Common myeloid progenitor, CD34-positive (primary cell): Measurements from ENCODE around the gene PSENEN.
"Not testable (repeated sequence)": the region's sequence is repeated elsewhere in the genome, so short reads cannot be mapped to it uniquely, and the experiment has no call there.

Experiments
- CTCF ChIA-PET: fragments of 350-600 bp; sonication (Branson Sonifier 250); formaldehyde crosslinking; loops from one replicate; lab custom pipeline; 2021; ENCODE audit warnings: antibody characterized with exemption; lab: Charles Lee
- POLR2A ChIA-PET: fragments of 350-600 bp; sonication (Branson Sonifier 250); formaldehyde crosslinking; loops from one replicate; lab custom pipeline; 2021; ENCODE audit warnings: antibody characterized with exemption; lab: Charles Lee
- DNase-seq, 3 donors: peaks; one replicate each; pipeline versions ENCODE4 v3.0.0 to v3.0.0-alpha.2; 2013
- H3K27ac ChIP-seq, 2 experiments: 1 replicate in 1 of 2; 2 replicates in 1 of 2; pipeline ENCODE4 v1.7.0; 2013; ENCODE audit warnings: inconsistent platforms in 2 of 2, low read length in 2 of 2, mild to moderate bottlenecking in 2 of 2, low read depth in 1 of 2, moderate library complexity in 1 of 2; ENCODE audit not compliant: severe bottlenecking in 2 of 2, insufficient read depth in 1 of 2, poor library complexity in 1 of 2
- H3K27me3 ChIP-seq, 5 experiments: replicated peaks in 2 of 5; 1 replicate in 3 of 5; 2 replicates in 2 of 5; pipeline versions ENCODE4 v1.6.1 to v1.7.0; 2013; ENCODE audit warnings: low read length in 4 of 5, mild to moderate bottlenecking in 2 of 5, moderate library complexity in 2 of 5, inconsistent platforms in 1 of 5; ENCODE audit not compliant: insufficient read depth in 5 of 5, control insufficient read depth in 4 of 5
- H3K36me3 ChIP-seq, 4 experiments: 1 replicate in 2 of 4; 2 replicates in 2 of 4; pipeline versions ENCODE4 v1.6.1 to v1.7.0; 2013; ENCODE audit warnings: low read length in 3 of 4, control low read depth in 1 of 4, mild to moderate bottlenecking in 1 of 4; ENCODE audit not compliant: control insufficient read depth in 4 of 4, insufficient read depth in 4 of 4
- H3K4me1 ChIP-seq, 4 experiments: 1 replicate in 3 of 4; 2 replicates in 1 of 4; pipeline versions ENCODE4 v1.6.1 to v1.7.1; 2013; ENCODE audit warnings: low read length in 3 of 4, mild to moderate bottlenecking in 3 of 4, control low read depth in 1 of 4, inconsistent platforms in 1 of 4, moderate library complexity in 1 of 4; ENCODE audit not compliant: control insufficient read depth in 4 of 4, insufficient read depth in 4 of 4; ENCODE audit errors: control extremely low read depth in 1 of 4
- H3K4me3 ChIP-seq, 7 experiments: 1 replicate in 4 of 7; 2 replicates in 3 of 7; pipeline versions ENCODE4 v1.5.1 to v1.7.0; 2013; ENCODE audit warnings: mild to moderate bottlenecking in 7 of 7, low read length in 6 of 7, moderate library complexity in 6 of 7, inconsistent platforms in 2 of 7, low read depth in 2 of 7, control low read depth in 1 of 7; ENCODE audit not compliant: insufficient read depth in 4 of 7, control insufficient read depth in 1 of 7; ENCODE audit errors: extremely low read depth in 1 of 7
- H3K9me3 ChIP-seq, 5 experiments: 1 replicate in 4 of 5; 2 replicates in 1 of 5; pipeline versions ENCODE4 v1.6.1 to v1.7.1; 2013; ENCODE audit warnings: low read length in 4 of 5, mild to moderate bottlenecking in 2 of 5, inconsistent platforms in 1 of 5, low read depth in 1 of 5, moderate library complexity in 1 of 5; ENCODE audit not compliant: control insufficient read depth in 4 of 5, insufficient read depth in 2 of 5; ENCODE audit errors: control extremely low read depth in 1 of 5
- WGBS: methylation state at CpG from one replicate; pipeline ENCODE4 v1.1.5; 2013; ENCODE audit not compliant: insufficient coverage; 5-methylcytosine and 5-hydroxymethylcytosine counted together

The PSENEN gene

DNA sequence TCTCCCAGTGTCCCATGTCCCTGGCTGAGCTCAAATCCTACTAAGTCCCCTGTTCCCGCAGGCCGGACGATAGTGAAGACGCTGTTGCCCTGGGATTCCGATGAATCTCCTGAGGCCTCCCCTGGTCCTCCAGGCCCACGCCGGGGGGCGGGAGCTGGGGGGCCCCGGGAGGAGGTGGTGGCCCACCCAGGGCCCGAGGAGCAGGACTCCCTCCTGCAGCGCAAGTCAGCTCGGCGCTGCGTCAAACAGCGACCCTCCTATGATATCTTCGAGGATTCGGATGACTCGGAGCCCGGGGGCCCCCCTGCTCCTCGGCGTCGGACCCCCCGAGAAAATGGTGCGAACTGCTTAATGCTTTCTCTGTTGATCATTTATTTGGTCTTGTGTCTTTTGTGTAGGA lies 21.8 kb upstream of the PSENEN start:
- WGBS = 94% methylated on average over 24 of the region's 24 CpGs
- Histone ChIP-seq H3K36me3 (peaks cover 4 to 90% (median 70%) of the 10 kb centered on the region in 4 experiments), H3K27me3 (no peaks in the 10 kb centered on the region), H3K27ac (no peak overlapping the region), H3K9me3 (no peaks in the 10 kb centered on the region), H3K4me1 (peaks cover 0 to 11% (median 8%) of the 10 kb centered on the region in 4 experiments), H3K4me3 (no peak overlapping the region)
- CTCF ChIA-PET = interaction anchor here (0.9 to 1.1 kb wide), 2 partner anchors 11 to 17 kb away, joined by 3 read pairs; no protein-coding TSS in a partner anchor
- no peak for DNase-seq
- POLR2A ChIA-PET = no interaction called here

DNA sequence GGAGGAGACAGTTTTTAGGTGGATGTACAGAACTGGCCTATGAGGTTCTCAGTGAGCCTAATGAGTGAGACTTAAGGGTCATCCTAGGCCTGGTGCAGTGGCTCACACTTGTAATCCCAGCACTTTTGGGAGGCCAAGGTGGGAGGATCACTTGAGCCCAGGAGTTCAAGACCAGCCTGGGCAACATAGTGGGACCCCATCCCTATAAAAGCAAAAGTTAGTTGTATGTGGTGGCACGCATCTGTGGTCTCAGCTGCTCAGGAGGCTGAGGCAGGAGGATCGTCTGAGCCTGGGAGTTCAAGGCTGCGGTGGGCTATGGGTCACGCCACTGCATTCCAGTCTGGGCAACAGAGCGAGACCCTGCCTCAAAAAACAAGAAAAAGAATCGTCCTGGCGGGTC lies 21.3 kb upstream of the PSENEN start:
- CTCF ChIA-PET = interaction anchor here (1.1 kb wide), 1 partner anchor 16 kb away, joined by 3 read pairs; no protein-coding TSS in a partner anchor
- H3K36me3 ChIP-seq = peaks cover 7 to 94% (median 74%) of the 10 kb centered on the region in 4 experiments
- H3K9me3 ChIP-seq, DNase-seq, H3K4me1 ChIP-seq, H3K27me3 ChIP-seq, POLR2A ChIA-PET, H3K4me3 ChIP-seq, H3K27ac ChIP-seq: not testable (repeated sequence)
- 98% methylated on average over 7 of the region's 7 CpGs for WGBS

DNA sequence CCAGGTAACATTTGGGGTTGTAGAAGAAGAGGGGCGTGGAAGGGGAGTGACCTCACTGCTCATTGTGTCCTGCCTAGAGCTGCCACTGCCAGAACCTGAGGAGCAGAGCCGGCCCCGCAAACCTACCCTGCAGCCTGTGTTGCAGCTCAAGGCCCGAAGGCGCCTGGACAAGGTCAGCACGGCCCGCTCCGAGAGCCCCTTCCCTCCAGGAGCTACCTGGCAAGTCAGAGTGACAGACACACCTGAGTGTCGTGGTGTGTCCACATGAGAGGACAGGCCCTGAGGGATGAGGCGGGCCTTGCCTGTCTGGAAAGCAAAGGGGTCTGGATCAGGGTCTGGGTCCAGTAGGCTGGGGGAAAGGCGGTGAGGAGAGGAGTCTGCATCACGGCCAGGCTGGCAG lies 20.9 kb upstream of the PSENEN start:
- CTCF ChIA-PET = no interaction called here

DNA sequence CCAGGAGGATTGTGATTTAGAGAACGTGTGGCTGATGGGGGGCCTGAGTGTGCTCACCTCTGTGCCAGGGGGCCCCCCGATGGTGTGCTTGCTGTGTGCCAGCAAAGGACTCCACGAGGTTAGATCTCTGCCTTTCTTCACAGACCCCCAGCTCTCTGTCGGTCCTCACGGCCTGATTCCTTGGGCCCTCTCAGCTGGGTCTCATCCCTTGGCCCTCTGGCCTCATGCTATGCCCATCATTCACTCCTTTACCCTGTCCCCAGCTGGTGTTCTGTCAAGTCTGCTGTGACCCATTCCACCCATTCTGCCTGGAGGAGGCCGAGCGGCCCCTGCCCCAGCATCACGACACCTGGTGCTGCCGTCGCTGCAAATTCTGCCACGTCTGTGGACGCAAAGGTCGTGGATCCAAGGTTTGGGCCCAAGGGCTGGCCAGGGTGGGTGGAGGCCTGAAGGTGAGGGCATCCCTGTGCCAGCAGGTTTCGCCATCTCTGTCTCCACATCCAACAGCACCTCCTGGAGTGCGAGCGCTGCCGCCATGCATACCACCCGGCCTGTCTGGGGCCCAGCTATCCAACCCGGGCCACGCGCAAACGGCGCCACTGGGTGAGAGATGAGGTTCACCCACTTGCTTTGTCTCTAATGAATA lies 20.1 kb upstream of the PSENEN start:
- CTCF ChIA-PET = interaction anchor here (0.6 kb wide), 1 partner anchor 33 kb away, joined by 3 read pairs; no protein-coding TSS in a partner anchor
- Histone ChIP-seq H3K36me3 (peaks cover 10 to 96% (median 80%) of the 10 kb centered on the region in 4 experiments), H3K9me3 (no peaks in the 10 kb centered on the region), H3K27me3 (no peaks in the 10 kb centered on the region), H3K27ac (no peak overlapping the region), H3K4me1 (no peaks in the 10 kb centered on the region), H3K4me3 (no peak overlapping the region)
- POLR2A ChIA-PET = no interaction called here
- DNase-seq = no peak
- 98% methylated on average over 13 of the region's 23 CpGs for WGBS

More for the DNA sequence above, 20.9 kb upstream of the PSENEN start:
- POLR2A ChIA-PET = no interaction called here
- no peak overlapping the region for H3K4me3 ChIP-seq
- DNase-seq = no peak
- peaks cover 0 to 2% (median under 1%) of the 10 kb centered on the region in 4 experiments for H3K4me1 ChIP-seq
- 98% methylated on average over 10 of the region's 12 CpGs for WGBS
- peaks cover 9 to 96% (median 76%) of the 10 kb centered on the region in 4 experiments for H3K36me3 ChIP-seq
- no peaks in the 10 kb centered on the region for H3K9me3 ChIP-seq
- no peaks in the 10 kb centered on the region for H3K27me3 ChIP-seq
- H3K27ac ChIP-seq = no peak overlapping the region

DNA sequence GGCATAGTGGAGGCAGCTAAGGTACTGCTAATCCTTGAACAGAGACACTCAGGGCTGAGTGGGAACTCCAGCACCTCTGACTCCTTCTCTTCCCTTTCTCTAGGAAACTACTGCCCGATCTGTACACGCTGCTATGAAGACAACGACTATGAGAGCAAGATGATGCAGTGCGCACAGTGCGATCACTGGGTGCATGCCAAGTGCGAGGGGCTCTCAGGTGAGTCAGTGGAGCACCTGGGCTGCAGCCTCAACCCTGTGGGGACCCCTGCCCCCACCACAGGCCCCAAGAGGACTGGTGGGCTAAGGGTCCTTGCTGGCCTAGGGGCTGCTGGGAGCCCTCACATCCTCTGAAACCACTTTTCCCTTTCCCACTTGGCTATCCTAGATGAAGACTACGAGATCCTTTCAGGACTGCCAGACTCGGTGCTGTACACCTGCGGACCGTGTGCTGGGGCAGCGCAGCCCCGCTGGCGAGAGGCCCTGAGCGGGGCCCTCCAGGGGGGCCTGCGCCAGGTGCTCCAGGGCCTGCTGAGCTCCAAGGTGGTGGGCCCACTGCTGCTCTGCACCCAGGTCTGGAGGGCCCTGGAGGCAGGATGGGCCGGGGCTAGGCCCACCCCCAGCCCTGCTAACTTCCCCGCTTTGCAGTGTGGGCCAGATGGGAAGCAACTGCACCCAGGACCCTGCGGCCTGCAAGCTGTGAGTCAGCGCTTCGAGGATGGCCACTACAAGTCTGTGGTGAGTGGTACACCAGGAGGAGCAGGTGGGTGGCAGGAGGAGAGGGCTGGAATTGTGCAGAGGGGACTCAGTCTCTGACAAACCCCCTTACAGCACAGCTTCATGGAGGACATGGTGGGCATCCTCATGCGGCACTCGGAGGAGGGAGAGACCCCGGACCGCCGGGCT lies 18.1 kb upstream of the PSENEN start:
- 98% methylated on average over 21 of the region's 25 CpGs for WGBS
- no peaks in the 10 kb centered on the region for H3K4me1 ChIP-seq
- H3K27me3 ChIP-seq = no peaks in the 10 kb centered on the region
- H3K9me3 ChIP-seq = no peaks in the 10 kb centered on the region
- ChIA-PET POLR2A (interaction anchor here (0.8 kb wide), 1 partner anchor 86 kb away, joined by 3 read pairs; the partner anchor contains the start of gene ETV2), CTCF (interaction anchor here (1.6 kb wide), 1 partner anchor 9 kb away, joined by 5 read pairs; no protein-coding TSS in a partner anchor)
- H3K27ac ChIP-seq = no peak overlapping the region
- peaks cover 12 to 98% (median 87%) of the 10 kb centered on the region in 4 experiments for H3K36me3 ChIP-seq
- no peak overlapping the region for H3K4me3 ChIP-seq
- no peak for DNase-seq

DNA sequence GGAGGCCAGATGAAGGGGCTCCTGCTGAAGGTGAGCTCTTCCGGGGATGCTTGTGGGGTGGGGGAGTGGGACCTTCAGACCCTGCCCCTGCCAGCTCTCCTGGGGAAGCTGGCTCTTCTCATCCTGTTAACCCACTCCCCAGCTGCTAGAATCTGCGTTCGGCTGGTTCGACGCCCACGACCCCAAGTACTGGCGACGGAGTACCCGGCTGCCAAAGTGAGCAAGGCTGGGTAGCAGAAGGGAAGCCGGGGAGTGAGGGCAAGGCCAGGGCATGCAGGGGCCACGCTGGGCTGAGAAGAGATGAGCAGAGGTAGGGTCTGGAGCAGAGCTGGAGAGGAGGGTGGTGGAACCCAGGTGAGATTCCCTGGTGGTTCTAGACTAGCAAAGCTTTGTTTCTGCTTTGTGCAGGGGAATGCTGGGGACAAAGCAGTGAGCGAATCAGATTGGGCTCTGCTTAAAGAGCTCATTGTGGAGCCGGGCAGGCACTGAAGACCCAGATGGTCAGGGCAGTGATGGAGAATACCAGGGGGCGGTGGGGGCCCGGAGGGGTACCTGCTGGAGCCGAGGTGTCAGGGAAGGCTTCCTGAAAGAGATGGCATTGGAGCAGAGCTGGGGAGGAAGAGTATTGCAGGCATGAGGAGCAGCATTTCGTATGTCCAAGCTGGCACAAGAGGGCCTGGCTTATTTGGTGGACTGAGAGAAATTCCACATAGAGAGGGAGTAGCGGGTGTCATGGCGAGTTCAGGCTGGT lies 17.3 kb upstream of the PSENEN start:
- Histone ChIP-seq H3K27me3 (no peaks in the 10 kb centered on the region), H3K4me3 (no peak overlapping the region), H3K27ac (no peak overlapping the region), H3K4me1 (no peaks in the 10 kb centered on the region), H3K36me3 (peaks cover 12 to 96% (median 83%) of the 10 kb centered on the region in 4 experiments), H3K9me3 (no peaks in the 10 kb centered on the region)
- ChIA-PET POLR2A (interaction anchor here (0.8 kb wide), 1 partner anchor 86 kb away, joined by 3 read pairs; the partner anchor contains the start of gene ETV2), CTCF (interaction anchor here (1.0 to 1.6 kb wide), 2 partner anchors 9 to 10 kb away, joined by 4 to 5 read pairs; no protein-coding TSS in a partner anchor)
- DNase-seq = no peak
- 98% methylated on average over 19 of the region's 19 CpGs for WGBS
